Fibroblast of lung (primary cell): Measurements from ENCODE around the gene SEMA3B.

Experiments used
- CTCF ChIP-seq, 2 donors: IDR thresholded peaks in 1 of 2; conservative IDR thresholded peaks in 1 of 2; 1 replicate in 1 of 2; 2 replicates in 1 of 2; pipeline ENCODE4 v1.5.1; 2011 to 2012; ENCODE audit warnings: low read length in 2 of 2, control low read depth in 1 of 2, inconsistent platforms in 1 of 2, low read depth in 1 of 2, mild to moderate bottlenecking in 1 of 2
- EZH2 ChIP-seq: IDR thresholded peaks from 2 replicates; pipeline ENCODE4 v1.5.1; 2012; ENCODE audit warnings: low read length, control low read depth, mild to moderate bottlenecking; ENCODE audit errors: missing control alignments

GRCh38 chr3:50245831-50246516 is 23.0 kb upstream of the SEMA3B start:
- TF ChIP-seq CTCF (conservative IDR thresholded peaks at IDR 0.05 in 1 of 2, IDR thresholded peaks at IDR 0.05 in 1 of 2; ENCODE audit: low read depth in 1 of 2, low read length in 2 of 2), result peak; percentile 94 to 98
- TF ChIP-seq EZH2, result no peak
